GM18508 (cell line): ENCODE measurements around the gene ST3GAL6.

Experiments
- ATAC-seq: cut with Tn5 transposase; IDR thresholded peaks from one replicate; pipeline ENCODE4 v1.9.1; 2021; ENCODE audit warnings: moderate number of reproducible peaks; ENCODE audit not compliant: insufficient read depth, unreplicated experiment

Gene ST3GAL6

GRCh38 chr3:98839846-98840245 is 76.7 kb downstream of the ST3GAL6 start:
- no peak for ATAC-seq

DNA sequence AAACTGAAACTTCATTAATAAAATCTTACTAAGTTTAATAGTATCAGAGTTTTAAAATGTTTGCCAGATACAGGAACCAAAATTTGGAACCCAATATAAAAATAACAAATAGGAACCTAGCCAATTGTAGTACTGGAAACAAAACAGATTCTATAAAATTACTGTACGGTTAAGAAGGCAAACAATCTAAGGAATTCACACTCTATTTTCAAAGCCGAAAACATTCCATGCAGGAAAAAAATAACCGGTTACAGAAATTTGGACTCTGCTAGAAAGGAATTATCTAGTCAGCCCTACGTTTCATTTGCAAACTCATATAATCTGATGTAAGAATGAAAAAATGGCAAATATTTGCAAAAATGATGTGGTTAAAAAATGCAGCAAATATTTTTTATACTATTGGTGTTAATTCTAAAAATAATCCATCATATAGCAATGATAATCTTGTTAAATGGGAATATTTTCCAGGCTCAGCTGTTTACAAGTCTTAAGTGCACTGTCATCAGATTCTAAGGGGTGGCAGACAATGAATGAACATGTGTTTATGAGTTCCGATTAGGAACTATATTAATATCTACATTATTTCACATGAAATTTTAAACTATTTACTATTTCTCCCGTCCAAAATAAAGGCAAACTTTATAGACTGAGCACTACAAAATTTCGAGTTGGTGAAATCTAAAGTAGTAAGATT is 80.3 kb downstream of the ST3GAL6 start:
- ATAC-seq = no peak
